KMS-11 (cell line): ENCODE results near the gene PICALM.
A peak's percentile ranks its signal among the peaks of the same experiment; 100 is the strongest.

ENCODE experiments used
- H2AFZ ChIP-seq: fragments of 200-600 bp; sonication (generic); 2 replicates; pipeline ENCODE4 v1.6.1; 2016; ENCODE audit warnings: antibody characterized with exemption, mixed run types, low read depth
- H3K27ac ChIP-seq: fragments of 200-600 bp; sonication (generic); 2 replicates; pipeline ENCODE4 v1.6.1; 2016; ENCODE audit warnings: mild to moderate bottlenecking, mixed run types
- H3K27me3 ChIP-seq: fragments of 200-600 bp; sonication (generic); 2 replicates; pipeline ENCODE4 v1.6.1; 2017; ENCODE audit warnings: mild to moderate bottlenecking, low read depth, mixed run types, moderate library complexity; ENCODE audit not compliant: insufficient read depth
- H3K36me3 ChIP-seq: fragments of 200-600 bp; sonication (generic); 2 replicates; pipeline ENCODE4 v1.6.1; 2017; ENCODE audit warnings: mild to moderate bottlenecking, mixed run types; ENCODE audit not compliant: insufficient read depth
- H3K4me1 ChIP-seq: fragments of 200-600 bp; sonication (generic); 2 replicates; pipeline ENCODE4 v1.6.1; 2016; ENCODE audit warnings: mild to moderate bottlenecking, low read depth, mixed run types; ENCODE audit not compliant: poor library complexity, severe bottlenecking
- H3K4me2 ChIP-seq: fragments of 200-600 bp; sonication (generic); 2 replicates; pipeline ENCODE4 v1.7.0; 2016; ENCODE audit warnings: mild to moderate bottlenecking, mixed run types
- H3K4me3 ChIP-seq: fragments of 200-600 bp; sonication (generic); IDR thresholded peaks from 2 replicates; pipeline ENCODE4 v1.6.1; 2017; ENCODE audit warnings: low read depth, low read length, mixed read lengths; ENCODE audit not compliant: insufficient read depth
- H3K79me2 ChIP-seq: fragments of 200-600 bp; sonication (generic); 2 replicates; pipeline ENCODE4 v1.6.1; 2016; ENCODE audit warnings: low read depth, mixed run types; ENCODE audit not compliant: insufficient read depth
- H3K9ac ChIP-seq: fragments of 200-600 bp; sonication (generic); 2 replicates; pipeline ENCODE4 v1.6.1; 2016; ENCODE audit warnings: mild to moderate bottlenecking, mixed run types
- H4K20me1 ChIP-seq: fragments of 200-600 bp; sonication (generic); 2 replicates; pipeline ENCODE4 v1.6.1; 2016; ENCODE audit warnings: mild to moderate bottlenecking, mixed run types; ENCODE audit not compliant: insufficient read depth
- TF ChIP-seq, protein P1 (sequence below): fragments of 200-600 bp; sonication (generic); conservative IDR thresholded peaks from 2 replicates; pipeline ENCODE4 v1.6.1; 2017; ENCODE audit warnings: low read depth, mild to moderate bottlenecking, antibody characterized with exemption, low read length, moderate library complexity, mixed read lengths

PICALM gene

DNA sequence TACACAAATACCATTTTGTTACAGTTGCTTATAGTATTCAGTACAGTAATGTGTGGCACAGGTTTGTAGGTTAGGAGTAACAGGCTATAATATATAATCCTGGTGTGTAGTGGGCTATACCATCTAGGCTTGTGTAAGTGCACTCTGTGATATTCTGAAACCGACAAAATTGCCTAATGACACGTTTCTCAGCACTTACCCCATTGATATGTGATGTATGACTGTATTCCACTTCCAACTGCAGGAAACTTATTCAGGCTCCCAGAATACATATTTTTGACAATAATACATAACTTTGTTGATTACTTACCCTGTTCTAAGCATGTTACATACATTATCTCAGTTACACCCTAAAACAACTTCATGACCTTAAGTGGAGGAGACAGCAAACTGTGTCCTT, 5.1 kb upstream of the PICALM start:
- Histone ChIP-seq H3K79me2 (no peaks in the 10 kb centered on the region), H2AFZ (no peak overlapping the region)
- TF ChIP-seq, protein P1, sequence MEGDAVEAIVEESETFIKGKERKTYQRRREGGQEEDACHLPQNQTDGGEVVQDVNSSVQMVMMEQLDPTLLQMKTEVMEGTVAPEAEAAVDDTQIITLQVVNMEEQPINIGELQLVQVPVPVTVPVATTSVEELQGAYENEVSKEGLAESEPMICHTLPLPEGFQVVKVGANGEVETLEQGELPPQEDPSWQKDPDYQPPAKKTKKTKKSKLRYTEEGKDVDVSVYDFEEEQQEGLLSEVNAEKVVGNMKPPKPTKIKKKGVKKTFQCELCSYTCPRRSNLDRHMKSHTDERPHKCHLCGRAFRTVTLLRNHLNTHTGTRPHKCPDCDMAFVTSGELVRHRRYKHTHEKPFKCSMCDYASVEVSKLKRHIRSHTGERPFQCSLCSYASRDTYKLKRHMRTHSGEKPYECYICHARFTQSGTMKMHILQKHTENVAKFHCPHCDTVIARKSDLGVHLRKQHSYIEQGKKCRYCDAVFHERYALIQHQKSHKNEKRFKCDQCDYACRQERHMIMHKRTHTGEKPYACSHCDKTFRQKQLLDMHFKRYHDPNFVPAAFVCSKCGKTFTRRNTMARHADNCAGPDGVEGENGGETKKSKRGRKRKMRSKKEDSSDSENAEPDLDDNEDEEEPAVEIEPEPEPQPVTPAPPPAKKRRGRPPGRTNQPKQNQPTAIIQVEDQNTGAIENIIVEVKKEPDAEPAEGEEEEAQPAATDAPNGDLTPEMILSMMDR = no peak

DNA sequence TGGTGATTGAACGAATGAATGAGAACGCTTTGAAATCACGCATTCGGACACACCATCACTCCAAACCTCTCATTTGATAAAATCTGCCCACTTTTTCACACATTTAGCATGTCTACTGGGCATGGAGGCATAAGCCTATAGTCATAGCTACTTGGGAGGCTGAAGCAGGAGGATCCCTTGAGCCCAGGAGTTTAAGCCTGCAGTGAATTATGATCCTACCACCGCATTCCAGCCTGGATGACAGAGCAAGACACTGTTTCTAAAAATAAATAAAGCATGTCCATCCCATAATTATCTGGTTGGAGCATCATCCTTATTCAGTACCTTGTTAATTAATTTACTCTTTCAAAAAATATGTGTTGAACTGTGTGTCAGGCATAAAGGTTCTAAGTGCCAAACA, 3.3 kb upstream of the PICALM start:
- Histone ChIP-seq H3K4me2 (no peak overlapping the region), H2AFZ (no peak overlapping the region), H3K27ac (no peak overlapping the region), H3K4me3 (no peak overlapping the region), H3K9ac (no peak overlapping the region), H4K20me1 (peaks cover 6% of the 10 kb centered on the region; the same call in 1 of the 2 replicates), H3K36me3 (no peaks in the 10 kb centered on the region), H3K27me3 (no peaks in the 10 kb centered on the region), H3K79me2 (peaks cover 17% of the 10 kb centered on the region), H3K4me1 (peaks cover 28% of the 10 kb centered on the region)
- TF ChIP-seq, protein P1 = no peak

More for the DNA sequence above, 5.1 kb upstream of the PICALM start:
- no peaks in the 10 kb centered on the region for H3K27me3 ChIP-seq
- H3K9ac ChIP-seq = no peak overlapping the region
- no peaks in the 10 kb centered on the region for H3K36me3 ChIP-seq
- peaks cover 28% of the 10 kb centered on the region for H3K4me1 ChIP-seq
- H3K4me2 ChIP-seq = no peak overlapping the region
- H3K4me3 ChIP-seq = no peak overlapping the region
- H4K20me1 ChIP-seq = no peaks in the 10 kb centered on the region
- H3K27ac ChIP-seq = no peak overlapping the region

DNA sequence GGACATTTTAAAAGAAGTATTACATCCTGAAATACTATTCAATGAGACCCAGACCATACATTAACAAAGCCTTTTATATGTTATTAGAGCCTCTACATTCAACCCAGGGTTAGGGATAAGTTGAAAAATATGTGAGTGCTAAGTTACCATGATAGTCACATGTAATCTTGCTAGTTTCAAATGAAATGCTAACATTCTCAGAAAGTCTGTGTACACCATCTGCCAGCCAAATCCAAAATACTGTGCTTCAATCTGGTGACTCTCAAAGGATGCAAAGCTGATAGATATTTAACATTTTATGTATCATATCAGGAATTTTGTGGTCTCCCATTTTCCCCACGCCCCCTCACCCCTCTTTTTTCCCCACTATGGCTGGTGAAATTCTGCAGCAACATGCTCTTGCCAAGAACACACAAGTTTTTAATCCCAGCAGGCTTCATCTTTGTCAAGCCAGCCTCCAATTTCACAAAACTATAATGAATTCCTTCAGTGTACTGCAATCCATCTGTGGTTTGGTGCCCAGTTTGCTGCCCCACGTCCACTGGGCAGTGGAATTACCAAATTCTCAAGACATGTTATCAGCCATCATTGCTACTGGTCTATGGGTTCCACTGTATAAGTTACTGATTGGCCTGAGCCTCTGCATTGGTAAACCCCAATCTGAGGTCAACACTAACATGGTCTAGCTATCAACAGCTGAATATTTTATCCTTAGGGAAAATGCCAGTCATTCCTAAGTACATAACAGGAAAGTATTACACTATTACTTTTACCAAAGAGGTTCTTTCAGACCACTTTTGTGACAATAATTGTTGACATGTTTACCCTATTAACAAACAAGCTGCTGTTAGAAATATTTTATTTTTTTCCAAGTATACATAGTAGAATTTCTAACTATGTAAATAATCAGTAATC, 1.5 kb upstream of the PICALM start:
- H3K27me3 ChIP-seq = no peaks in the 10 kb centered on the region
- peak overlapping the region; percentile 97 for H3K4me2 ChIP-seq
- H3K4me1 ChIP-seq = peaks cover 37% of the 10 kb centered on the region
- no peaks in the 10 kb centered on the region for H3K36me3 ChIP-seq
- H3K4me3 ChIP-seq = no peak overlapping the region
- TF ChIP-seq, protein P1 = no peak
- peak overlapping the region; percentile 69 for H3K9ac ChIP-seq
- peak overlapping the region; percentile 75 for H2AFZ ChIP-seq
- peaks cover 25% of the 10 kb centered on the region for H4K20me1 ChIP-seq
- H3K79me2 ChIP-seq = peaks cover 35% of the 10 kb centered on the region
- peak overlapping the region; percentile 84 for H3K27ac ChIP-seq

DNA sequence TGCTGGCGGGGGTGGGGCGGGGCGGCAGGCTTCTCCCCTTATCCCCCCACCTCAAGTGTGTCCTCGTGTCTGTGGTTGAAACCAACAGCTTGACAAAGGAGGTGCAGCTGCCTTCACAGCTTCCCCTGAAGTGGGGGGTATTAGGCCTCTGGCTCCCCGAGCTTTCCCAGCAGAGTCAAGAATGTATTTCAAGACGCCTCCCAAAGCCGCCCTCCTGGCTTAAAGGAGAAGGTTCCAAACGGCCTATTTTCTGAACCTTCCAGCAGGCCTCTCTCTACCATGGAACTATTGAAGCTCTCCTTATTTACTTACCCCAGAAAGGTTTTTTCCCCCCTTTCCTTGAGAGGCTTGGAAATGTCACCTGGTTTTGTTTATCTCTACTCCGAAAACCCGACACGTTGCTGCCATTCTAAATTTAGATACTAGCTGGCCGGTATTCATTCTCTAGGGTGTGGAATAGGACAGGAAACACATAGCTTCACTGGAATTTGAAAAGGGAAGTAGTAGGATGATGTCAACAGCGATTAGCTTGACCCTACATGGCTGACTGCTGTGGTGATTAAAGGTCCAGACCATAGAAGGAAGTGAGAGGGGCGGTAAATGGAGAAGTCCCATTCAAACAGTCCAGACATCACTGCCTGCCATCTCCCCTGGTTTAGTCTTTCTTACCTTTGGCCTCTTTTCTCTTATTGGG, 671 bp upstream of the PICALM start:
- Histone ChIP-seq H3K27me3 (no peaks in the 10 kb centered on the region), H3K27ac (peak overlapping the region; percentile 84), H3K36me3 (no peaks in the 10 kb centered on the region), H3K4me1 (peaks cover 46% of the 10 kb centered on the region), H3K4me3 (no peak overlapping the region), H4K20me1 (peaks cover 33% of the 10 kb centered on the region), H2AFZ (peak overlapping the region; percentile 75), H3K4me2 (peak overlapping the region; percentile 97), H3K79me2 (peaks cover 43% of the 10 kb centered on the region), H3K9ac (peak overlapping the region; percentile 69)
- TF ChIP-seq, protein P1 = no peak; the same call in 1 of the 2 replicates
